Breast epithelium (tissue), 4 donors: ENCODE measurements around the gene SDHC. TPM values are rescaled to one million over a fixed set of nuclear protein-coding genes. Genes with fewer than 3 reads are reported as not detected.
"Not testable (repeated sequence)": the region's sequence is repeated elsewhere in the genome, so short reads cannot be mapped to it uniquely, and the experiment has no call there.

Source experiments
- DNase-seq, 2 donors: peaks; one replicate each; pipeline ENCODE4 v3.0.0-alpha.2; 2019; ENCODE audit warnings: low spot score in 2 of 2
- H3K27ac ChIP-seq, 2 donors: fragments of 200-600 bp; sonication (generic) in 1 of 2; one replicate each; pipeline ENCODE4 v1.5.1; 2016 to 2019; ENCODE audit warnings: mild to moderate bottlenecking in 1 of 2
- H3K27me3 ChIP-seq, 2 donors: fragments of 200-600 bp; sonication (generic) in 1 of 2; one replicate each; pipeline versions ENCODE4 v1.5.1 to v1.6.0; 2017 to 2019; ENCODE audit warnings: control low read depth in 1 of 2, mild to moderate bottlenecking in 1 of 2
- H3K36me3 ChIP-seq: fragments of 200-600 bp; one replicate; pipeline ENCODE4 v1.5.1; 2019
- H3K4me1 ChIP-seq, 2 donors: fragments of 200-600 bp; sonication (generic); one replicate each; pipeline ENCODE4 v1.5.1; 2016 to 2019; ENCODE audit warnings: control low read depth in 1 of 2
- H3K4me3 ChIP-seq, 3 donors: fragments of 200-600 bp; sonication (generic); 1 replicate in 2 of 3; 2 replicates in 1 of 3; pipeline ENCODE4 v1.5.1; 2016 to 2019; ENCODE audit warnings: mild to moderate bottlenecking in 3 of 3, moderate library complexity in 2 of 3
- H3K9me3 ChIP-seq, 2 donors: fragments of 200-600 bp; sonication (generic) in 1 of 2; one replicate each; pipeline ENCODE4 v1.5.1; 2016 to 2019; ENCODE audit warnings: control low read depth in 1 of 2
- POLR2A ChIP-seq: fragments of 450-650 bp; IDR thresholded peaks from one replicate; pipeline ENCODE4 v1.6.1; 2016; ENCODE audit warnings: antibody characterized with exemption, mild to moderate bottlenecking, moderate library complexity
- POLR2AphosphoS5 ChIP-seq, 3 donors: sonication (generic); formaldehyde crosslinking; IDR thresholded peaks; one replicate each; pipeline ENCODE4 v1.6.1; 2017; ENCODE audit warnings: antibody characterized with exemption in 3 of 3
- intact Hi-C: fragments of 100-400 bp; cut with DNase I; formaldehyde crosslinking; loops from one replicate; pipeline ENCODE4 v1.15.1; 2023; ENCODE audit warnings: low total_unique reads
- total RNA-seq, 3 donors: library from RNA; depleted of rRNA; stranded (reverse); fragments of >200 nt; gene quantifications; one replicate each; pipeline ENCODE4 v1.1.0, GENCODE V29; 2016
- TF ChIP-seq, protein P1 (sequence below), 3 donors: fragments of 450-650 bp; IDR thresholded peaks; one replicate each; pipeline ENCODE4 v1.5.1; 2016 to 2017; ENCODE audit warnings: antibody characterized with exemption in 3 of 3, mild to moderate bottlenecking in 3 of 3, moderate library complexity in 3 of 3

The SDHC gene
- total RNA-seq, 3 donors from 2014 or later: 18.0 to 42.4 (median 23.9) TPM

DNA sequence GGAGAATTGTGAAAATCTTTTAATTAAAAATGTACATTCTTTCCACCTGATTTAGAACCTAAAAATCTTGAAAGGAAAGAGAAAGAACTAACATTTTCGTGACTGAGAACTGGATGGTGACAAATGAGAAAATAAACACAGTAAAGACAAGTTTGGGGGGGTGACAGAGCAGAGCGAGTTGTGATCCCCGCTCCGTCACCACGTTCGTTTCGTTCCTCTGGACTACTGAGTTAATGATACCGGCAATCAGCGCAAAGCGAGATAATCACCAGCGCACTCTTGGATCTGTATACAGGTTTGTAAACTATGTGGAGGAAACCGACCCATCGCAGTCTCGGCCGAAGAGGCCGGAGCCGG lies 84.7 kb downstream of the SDHC start:
- H3K9me3 ChIP-seq: no peaks in the 10 kb centered on the region
- peak overlapping the region; percentile 66 to 88 (median 74) for H3K4me3 ChIP-seq
- H3K27me3 ChIP-seq: no peaks in the 10 kb centered on the region
- TF ChIP-seq, protein P1, sequence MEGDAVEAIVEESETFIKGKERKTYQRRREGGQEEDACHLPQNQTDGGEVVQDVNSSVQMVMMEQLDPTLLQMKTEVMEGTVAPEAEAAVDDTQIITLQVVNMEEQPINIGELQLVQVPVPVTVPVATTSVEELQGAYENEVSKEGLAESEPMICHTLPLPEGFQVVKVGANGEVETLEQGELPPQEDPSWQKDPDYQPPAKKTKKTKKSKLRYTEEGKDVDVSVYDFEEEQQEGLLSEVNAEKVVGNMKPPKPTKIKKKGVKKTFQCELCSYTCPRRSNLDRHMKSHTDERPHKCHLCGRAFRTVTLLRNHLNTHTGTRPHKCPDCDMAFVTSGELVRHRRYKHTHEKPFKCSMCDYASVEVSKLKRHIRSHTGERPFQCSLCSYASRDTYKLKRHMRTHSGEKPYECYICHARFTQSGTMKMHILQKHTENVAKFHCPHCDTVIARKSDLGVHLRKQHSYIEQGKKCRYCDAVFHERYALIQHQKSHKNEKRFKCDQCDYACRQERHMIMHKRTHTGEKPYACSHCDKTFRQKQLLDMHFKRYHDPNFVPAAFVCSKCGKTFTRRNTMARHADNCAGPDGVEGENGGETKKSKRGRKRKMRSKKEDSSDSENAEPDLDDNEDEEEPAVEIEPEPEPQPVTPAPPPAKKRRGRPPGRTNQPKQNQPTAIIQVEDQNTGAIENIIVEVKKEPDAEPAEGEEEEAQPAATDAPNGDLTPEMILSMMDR (IDR thresholded peaks at IDR 0.05): no peak
- TF ChIP-seq POLR2A (no peak), POLR2AphosphoS5 (IDR thresholded peaks at IDR 0.05) (no peak)
- H3K4me1 ChIP-seq: no peaks in the 10 kb centered on the region
- H3K27ac ChIP-seq: peak overlapping the region; percentile 98 to 100
- no peak for DNase-seq
- intact Hi-C loops: no loop called here
- H3K36me3 ChIP-seq: no peaks in the 10 kb centered on the region

DNA sequence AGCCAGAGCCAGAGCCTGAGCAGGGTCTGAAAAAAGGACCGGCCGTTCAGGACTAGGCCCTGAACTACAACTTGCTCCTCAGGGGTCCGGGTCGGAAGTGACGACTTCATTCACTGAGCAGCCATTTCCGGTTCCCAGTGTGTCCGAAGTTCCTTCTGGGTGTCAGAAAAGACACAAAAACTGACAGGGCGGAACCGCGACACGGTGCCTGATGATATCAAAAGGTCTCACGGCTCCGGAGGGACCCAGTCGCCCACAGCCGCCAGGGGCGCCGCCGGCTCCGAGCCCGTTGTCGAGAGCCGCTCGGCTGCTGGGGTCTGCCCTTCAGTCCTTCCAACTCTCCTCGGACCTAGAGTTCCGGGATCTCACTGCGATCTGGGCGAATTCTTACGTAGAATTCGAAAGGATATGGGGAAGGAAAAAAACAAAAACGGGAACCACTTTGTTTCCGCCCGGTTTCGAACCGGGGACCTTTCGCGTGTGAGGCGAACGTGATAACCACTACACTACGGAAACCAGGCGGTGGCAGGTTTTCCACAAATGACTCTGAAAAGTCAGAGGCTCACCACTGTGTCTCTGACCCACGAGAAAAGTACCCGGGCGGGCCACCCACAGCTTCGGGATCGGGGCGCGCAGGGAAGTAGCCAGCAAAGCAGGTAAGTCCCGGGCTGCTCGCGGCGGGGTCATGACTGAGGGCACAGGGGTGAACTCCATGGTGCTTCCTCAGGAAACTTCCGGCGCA lies 85.2 kb downstream of the SDHC start:
- TF ChIP-seq POLR2A: no peak
- TF ChIP-seq, protein P1 (IDR thresholded peaks at IDR 0.05): peak in 2 of 3 donors; percentile 42 to 47
- TF ChIP-seq POLR2AphosphoS5 (IDR thresholded peaks at IDR 0.05): peak; percentile 69 to 88 (median 83)
- intact Hi-C loops: no loop called here
- DNase-seq: peak; percentile 92 to 95
- H3K4me1 ChIP-seq: no peaks in the 10 kb centered on the region
- H3K9me3 ChIP-seq: no peaks in the 10 kb centered on the region
- H3K4me3 ChIP-seq: peak overlapping the region; percentile 66 to 88 (median 74)
- no peaks in the 10 kb centered on the region for H3K27me3 ChIP-seq
- H3K36me3 ChIP-seq: no peaks in the 10 kb centered on the region
- peak overlapping the region; percentile 98 to 100 for H3K27ac ChIP-seq

DNA sequence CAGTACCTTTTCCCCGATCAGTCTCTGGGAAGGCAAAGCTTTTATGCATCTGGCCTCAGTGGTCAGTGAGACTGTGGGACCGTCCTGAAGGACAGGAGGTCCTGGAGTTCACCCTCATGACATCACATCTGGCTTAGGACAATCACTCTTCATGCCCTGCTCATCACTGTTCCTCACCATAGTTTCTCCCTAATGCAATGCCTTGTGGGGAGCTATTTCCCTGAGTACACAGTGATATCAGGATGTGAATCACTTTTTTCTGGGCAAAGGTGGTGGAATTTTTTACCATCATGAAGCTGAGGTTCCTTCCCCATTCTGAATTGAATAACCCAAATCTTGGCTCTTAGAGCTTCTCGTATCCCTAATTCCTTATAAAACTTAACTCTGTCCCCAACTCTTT lies 88.3 kb downstream of the SDHC start:
- intact Hi-C loops: no loop called here
- no peak for DNase-seq
- H3K4me3 ChIP-seq: no peak overlapping the region
- no peak overlapping the region for H3K27ac ChIP-seq
- TF ChIP-seq POLR2A (no peak), POLR2AphosphoS5 (IDR thresholded peaks at IDR 0.05) (no peak)
- TF ChIP-seq, protein P1 (IDR thresholded peaks at IDR 0.05): no peak
- H3K36me3 ChIP-seq: no peaks in the 10 kb centered on the region
- H3K27me3 ChIP-seq: no peaks in the 10 kb centered on the region
- no peaks in the 10 kb centered on the region for H3K9me3 ChIP-seq
- H3K4me1 ChIP-seq: no peaks in the 10 kb centered on the region

DNA sequence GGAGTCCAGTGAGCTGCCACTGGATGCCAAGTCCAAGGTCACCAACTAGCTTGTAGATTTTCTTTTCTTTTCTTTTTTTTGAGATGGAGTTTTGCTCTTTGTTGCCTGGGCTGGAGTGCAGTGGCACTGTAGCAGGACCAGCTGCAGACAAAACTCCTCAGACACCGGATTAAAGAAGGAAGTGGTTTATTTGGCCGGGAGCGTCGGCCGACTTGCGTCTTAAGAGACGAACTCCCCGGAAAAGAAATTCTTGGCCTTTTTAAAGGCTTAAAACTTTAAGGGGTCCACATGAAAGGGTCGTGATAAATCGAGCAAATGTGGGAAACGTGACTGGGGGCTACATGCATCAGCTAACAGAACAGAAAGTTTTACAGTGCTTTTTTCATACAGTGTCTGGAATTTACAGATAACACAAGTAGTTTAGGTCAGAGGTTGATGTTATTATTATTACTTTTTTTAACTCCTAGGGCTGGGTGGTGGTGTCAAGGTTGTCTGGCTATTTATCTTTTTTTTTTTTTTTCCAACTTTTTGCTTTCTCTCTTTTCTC lies 89.9 kb downstream of the SDHC start:
- no peak overlapping the region for H3K4me3 ChIP-seq
- H3K27me3 ChIP-seq: no peaks in the 10 kb centered on the region
- no peaks in the 10 kb centered on the region for H3K36me3 ChIP-seq
- no peak overlapping the region for H3K27ac ChIP-seq
- no peaks in the 10 kb centered on the region for H3K4me1 ChIP-seq
- H3K9me3 ChIP-seq: no peaks in the 10 kb centered on the region
- intact Hi-C loops: loop anchor here (2.0 kb wide), 1 partner anchor 39 kb away; no protein-coding TSS in a partner anchor
- DNase-seq: no peak
- TF ChIP-seq, protein P1 (IDR thresholded peaks at IDR 0.05): no peak

DNA sequence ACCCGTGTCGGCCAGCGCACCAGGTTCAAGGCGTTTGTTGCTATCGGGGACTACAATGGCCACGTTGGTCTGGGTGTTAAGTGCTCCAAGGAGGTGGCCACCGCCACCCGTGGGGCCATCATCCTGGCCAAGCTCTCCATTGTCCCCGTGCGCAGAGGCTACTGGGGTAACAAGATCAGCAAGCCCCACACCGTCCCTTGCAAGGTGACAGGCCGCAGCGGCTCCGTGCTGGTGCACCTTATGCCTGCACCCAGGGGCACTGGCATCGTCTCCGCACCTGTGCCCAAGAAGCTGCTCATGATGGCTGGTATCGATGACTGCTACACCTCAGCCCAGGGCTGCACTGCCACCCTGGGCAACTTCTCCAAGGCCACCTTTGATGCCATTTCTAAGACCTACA lies 92.4 kb downstream of the SDHC start:
- H3K27ac ChIP-seq, H3K36me3 ChIP-seq, intact Hi-C loops, H3K4me3 ChIP-seq, H3K9me3 ChIP-seq, DNase-seq, H3K4me1 ChIP-seq, H3K27me3 ChIP-seq: not testable (repeated sequence)
